ENCODE results near the gene FOXB1.

DNA sequence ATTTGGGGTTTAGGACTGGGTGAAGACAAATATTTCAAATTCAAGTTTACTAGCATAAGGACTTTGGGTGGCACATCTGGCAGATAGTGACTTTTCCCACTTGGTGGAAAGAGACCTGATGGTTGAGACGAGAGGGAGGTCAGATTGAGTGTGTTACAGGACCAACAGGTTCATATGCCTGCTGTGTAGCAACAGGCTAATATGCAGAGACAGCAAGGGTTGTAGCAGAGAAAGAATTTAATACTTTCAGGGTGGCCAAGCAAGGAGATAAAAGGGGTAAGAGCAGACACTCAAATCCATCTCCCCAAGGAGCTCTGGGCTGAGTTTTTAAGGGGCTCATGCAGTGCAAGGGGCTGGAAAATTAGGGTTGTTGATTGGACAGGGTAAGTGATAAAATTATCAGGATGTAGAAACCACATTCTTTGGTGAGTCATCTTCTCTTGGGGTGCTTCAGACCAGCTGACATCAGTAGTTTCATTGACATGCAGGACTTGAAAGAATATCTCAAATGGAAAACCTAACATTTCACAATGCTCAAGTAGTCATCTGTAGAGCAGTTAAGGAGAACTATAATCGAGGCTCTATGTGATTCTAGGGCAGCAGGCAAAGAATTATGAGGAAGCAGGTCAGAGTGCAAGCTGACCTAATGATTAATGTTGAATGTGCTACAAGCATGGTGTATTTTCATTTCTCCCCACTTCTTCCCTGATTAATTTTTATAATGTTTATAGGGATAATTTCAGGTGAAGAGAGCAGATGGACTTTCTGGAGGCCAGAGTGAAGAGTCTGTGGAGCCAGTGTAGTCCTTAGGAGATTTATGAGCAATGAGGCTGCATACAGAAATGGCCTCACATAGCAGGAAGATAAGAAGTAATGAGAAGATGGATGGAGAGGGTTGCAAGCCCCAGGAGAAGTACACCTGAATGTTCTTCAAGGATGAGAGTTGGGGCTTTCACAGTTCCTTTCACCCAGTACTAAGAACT lies 13.7 kb downstream of the FOXB1 start:
- TF ChIP-seq CTCF (IDR thresholded peaks at IDR 0.05) (no peak), POLR2A (IDR thresholded peaks at IDR 0.05) (no peak)

Data from transverse colon (tissue), 3 donors.